Panc1 (cell line): ENCODE data around the gene FBXW12. TPM values are rescaled to one million over a fixed set of nuclear protein-coding genes. Genes with fewer than 3 reads are reported as not detected.

Experiments used
- ATAC-seq: fragments of 200-7000 bp; cut with Tn5 transposase; 2 replicates; pipeline ENCODE4 v1.9.1; 2020; ENCODE audit warnings: mild to moderate bottlenecking, moderate library complexity
- BruUV-seq: library from RNA; stranded (reverse); fragments of 400-500 nt; replicated peaks from 2 replicates; lab custom pipeline; 2021; lab: Mats Ljungman, UMichigan
- CTCF ChIA-PET: fragments of 300-600 bp; sonication (Branson Sonifier 250); formaldehyde crosslinking; loops from one replicate; lab custom pipeline; 2022; ENCODE audit warnings: antibody characterized with exemption; lab: Charles Lee
- POLR2A ChIA-PET: fragments of 300-600 bp; sonication (Branson Sonifier 250); formaldehyde crosslinking; loops from one replicate; lab custom pipeline; 2022; ENCODE audit warnings: antibody characterized with exemption; lab: Charles Lee
- DNase-seq: peaks from one replicate; pipeline ENCODE4 v3.0.0-alpha.2; 2010; ENCODE audit warnings: low read depth, low spot score
- H3K27ac ChIP-seq: 2 replicates; pipeline ENCODE4 v1.5.1; 2011; ENCODE audit warnings: mild to moderate bottlenecking, low read length, inconsistent platforms
- H3K27me3 ChIP-seq: fragments of 200-500 bp; sonication (Bioruptor generic); 2 replicates; pipeline ENCODE4 v1.6.0; 2014; ENCODE audit warnings: low read length, inconsistent platforms; ENCODE audit not compliant: control insufficient read depth, insufficient read depth
- H3K36me3 ChIP-seq: fragments of 200-500 bp; sonication (Bioruptor generic); 2 replicates; pipeline ENCODE4 v1.5.1; 2014; ENCODE audit warnings: inconsistent platforms, mild to moderate bottlenecking, low read length, moderate library complexity; ENCODE audit not compliant: control insufficient read depth, insufficient read depth
- H3K4me1 ChIP-seq: 2 replicates; pipeline ENCODE4 v1.5.1; 2011; ENCODE audit warnings: inconsistent platforms, mild to moderate bottlenecking, low read length, moderate library complexity; ENCODE audit not compliant: control insufficient read depth, insufficient read depth
- H3K4me3 ChIP-seq, 2 experiments: 2 replicates each; pipeline ENCODE4 v1.5.1; 2011 to 2012; ENCODE audit warnings: low read depth in 2 of 2, low read length in 2 of 2, mild to moderate bottlenecking in 2 of 2, inconsistent platforms in 1 of 2, moderate library complexity in 1 of 2
- H3K9me3 ChIP-seq: fragments of 200-500 bp; sonication (Bioruptor generic); 2 replicates; pipeline ENCODE4 v1.5.1; 2014; ENCODE audit warnings: low read depth, mild to moderate bottlenecking, inconsistent platforms, low read length, moderate library complexity; ENCODE audit not compliant: control insufficient read depth, insufficient read depth
- POLR2AphosphoS5 ChIP-seq: IDR thresholded peaks from 2 replicates; pipeline ENCODE4 v1.6.1; 2012; ENCODE audit warnings: mild to moderate bottlenecking, low read depth, low read length, moderate library complexity
- SIN3A ChIP-seq: IDR thresholded peaks from 2 replicates; pipeline ENCODE4 v1.6.1; 2012; ENCODE audit warnings: low read depth, mild to moderate bottlenecking, low read length, moderate library complexity, borderline replicate concordance; ENCODE audit not compliant: insufficient read depth
- TCF7L2 ChIP-seq: IDR thresholded peaks from 2 replicates; pipeline ENCODE4 v1.6.1; 2011; ENCODE audit warnings: mild to moderate bottlenecking, low read depth, low read length, inconsistent platforms
- in situ Hi-C: cut with HindIII; loops from 2 replicates; pipeline ENCODE4 v1.10.0; 2016; ENCODE audit warnings: low sequenced_read_pairs, low pct_unique_long_range_greater_than_20kb
- intact Hi-C: fragments of 100-400 bp; cut with micrococcal nuclease; formaldehyde crosslinking; loops from one replicate; pipeline ENCODE4 v1.10.0; 2022; ENCODE audit not compliant: unreplicated experiment
- total RNA-seq: library from RNA; stranded (reverse); gene quantifications from one replicate; pipeline ENCODE4 v1.2.1, GENCODE V29; 2021; ENCODE audit not compliant: unreplicated experiment
- TF ChIP-seq, protein P1 (sequence below), 2 experiments: IDR thresholded peaks; 2 replicates each; pipeline ENCODE4 v1.6.1; 2011 to 2012; ENCODE audit warnings: low read depth in 2 of 2, control low read depth in 1 of 2, low read length in 1 of 2, mild to moderate bottlenecking in 1 of 2, moderate library complexity in 1 of 2; ENCODE audit not compliant: insufficient read depth in 1 of 2
- TF ChIP-seq, protein P2 (sequence below): fragments of 450-650 bp; IDR thresholded peaks from 2 replicates; pipeline ENCODE4 v1.5.1; 2017; ENCODE audit warnings: mild to moderate bottlenecking

Gene FBXW12
- total RNA-seq, 1 experiment from 2014 or later: not detected

DNA sequence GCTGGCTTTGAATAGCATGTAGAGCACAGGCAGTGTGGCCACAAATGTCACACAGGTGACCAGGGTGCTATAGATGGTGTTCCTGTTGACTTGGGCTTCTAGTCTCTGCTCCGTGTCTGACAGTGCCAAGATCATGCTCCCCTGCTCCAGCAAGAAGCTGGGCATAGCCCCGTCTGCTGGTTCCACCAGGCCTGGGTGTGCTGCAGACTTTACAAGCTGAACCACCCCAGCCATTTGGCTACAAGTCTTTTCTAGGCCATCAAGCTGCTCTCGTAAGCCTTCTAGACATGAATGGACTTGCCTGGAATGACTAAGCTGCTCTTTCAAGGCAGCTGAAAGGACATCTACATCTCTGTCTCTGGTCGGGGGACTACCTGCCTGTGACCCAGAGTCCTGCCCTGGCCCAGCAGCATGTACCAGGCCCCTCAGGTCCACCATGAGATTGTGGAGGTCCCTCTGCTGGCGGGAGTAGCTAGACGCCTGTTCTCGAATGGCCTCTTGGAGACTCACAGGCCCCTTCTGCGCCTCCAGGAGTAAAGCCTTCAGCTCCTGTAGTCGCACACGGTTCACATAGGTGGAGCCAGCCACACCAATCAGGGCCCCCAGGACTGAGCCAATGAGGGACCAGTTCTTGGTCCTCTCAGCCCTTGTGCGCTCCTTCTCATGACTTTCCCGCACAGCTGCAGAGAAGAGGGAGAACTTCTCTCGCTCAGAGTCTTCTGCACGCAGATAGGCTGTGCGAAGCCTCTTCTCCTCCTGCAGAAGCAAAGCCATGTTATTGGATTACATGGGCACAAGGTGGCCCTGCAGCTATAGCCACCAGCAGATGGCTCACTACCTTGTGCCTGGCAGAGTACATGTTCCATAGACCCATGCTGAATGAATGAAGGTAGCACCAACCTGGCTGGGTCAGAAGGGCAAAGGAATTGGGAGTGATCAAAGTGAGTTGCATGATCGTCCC, 60.7 kb downstream of the FBXW12 start:
- intact Hi-C loops (loop anchor here (5.0 kb wide), 1 partner anchor 150 kb away; no protein-coding TSS in a partner anchor), in situ Hi-C loops (no loop called here)
- no peak for DNase-seq
- H3K9me3 ChIP-seq: no peaks in the 10 kb centered on the region
- CTCF ChIA-PET: interaction anchor here (0.5 to 1.1 kb wide), 5 partner anchors 24 to 117 kb away, joined by 3 to 8 read pairs (median 4); no protein-coding TSS in a partner anchor
- H3K36me3 ChIP-seq: no peaks in the 10 kb centered on the region
- no TSS peak for BruUV-seq
- H3K27me3 ChIP-seq: no peaks in the 10 kb centered on the region
- H3K27ac ChIP-seq: no peak overlapping the region
- TF ChIP-seq, protein P1, sequence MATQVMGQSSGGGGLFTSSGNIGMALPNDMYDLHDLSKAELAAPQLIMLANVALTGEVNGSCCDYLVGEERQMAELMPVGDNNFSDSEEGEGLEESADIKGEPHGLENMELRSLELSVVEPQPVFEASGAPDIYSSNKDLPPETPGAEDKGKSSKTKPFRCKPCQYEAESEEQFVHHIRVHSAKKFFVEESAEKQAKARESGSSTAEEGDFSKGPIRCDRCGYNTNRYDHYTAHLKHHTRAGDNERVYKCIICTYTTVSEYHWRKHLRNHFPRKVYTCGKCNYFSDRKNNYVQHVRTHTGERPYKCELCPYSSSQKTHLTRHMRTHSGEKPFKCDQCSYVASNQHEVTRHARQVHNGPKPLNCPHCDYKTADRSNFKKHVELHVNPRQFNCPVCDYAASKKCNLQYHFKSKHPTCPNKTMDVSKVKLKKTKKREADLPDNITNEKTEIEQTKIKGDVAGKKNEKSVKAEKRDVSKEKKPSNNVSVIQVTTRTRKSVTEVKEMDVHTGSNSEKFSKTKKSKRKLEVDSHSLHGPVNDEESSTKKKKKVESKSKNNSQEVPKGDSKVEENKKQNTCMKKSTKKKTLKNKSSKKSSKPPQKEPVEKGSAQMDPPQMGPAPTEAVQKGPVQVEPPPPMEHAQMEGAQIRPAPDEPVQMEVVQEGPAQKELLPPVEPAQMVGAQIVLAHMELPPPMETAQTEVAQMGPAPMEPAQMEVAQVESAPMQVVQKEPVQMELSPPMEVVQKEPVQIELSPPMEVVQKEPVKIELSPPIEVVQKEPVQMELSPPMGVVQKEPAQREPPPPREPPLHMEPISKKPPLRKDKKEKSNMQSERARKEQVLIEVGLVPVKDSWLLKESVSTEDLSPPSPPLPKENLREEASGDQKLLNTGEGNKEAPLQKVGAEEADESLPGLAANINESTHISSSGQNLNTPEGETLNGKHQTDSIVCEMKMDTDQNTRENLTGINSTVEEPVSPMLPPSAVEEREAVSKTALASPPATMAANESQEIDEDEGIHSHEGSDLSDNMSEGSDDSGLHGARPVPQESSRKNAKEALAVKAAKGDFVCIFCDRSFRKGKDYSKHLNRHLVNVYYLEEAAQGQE (IDR thresholded peaks at IDR 0.05; ENCODE audit: insufficient read depth in 1 of 2, low read depth in 2 of 2, low read length in 1 of 2): no peak
- TF ChIP-seq, protein P2, sequence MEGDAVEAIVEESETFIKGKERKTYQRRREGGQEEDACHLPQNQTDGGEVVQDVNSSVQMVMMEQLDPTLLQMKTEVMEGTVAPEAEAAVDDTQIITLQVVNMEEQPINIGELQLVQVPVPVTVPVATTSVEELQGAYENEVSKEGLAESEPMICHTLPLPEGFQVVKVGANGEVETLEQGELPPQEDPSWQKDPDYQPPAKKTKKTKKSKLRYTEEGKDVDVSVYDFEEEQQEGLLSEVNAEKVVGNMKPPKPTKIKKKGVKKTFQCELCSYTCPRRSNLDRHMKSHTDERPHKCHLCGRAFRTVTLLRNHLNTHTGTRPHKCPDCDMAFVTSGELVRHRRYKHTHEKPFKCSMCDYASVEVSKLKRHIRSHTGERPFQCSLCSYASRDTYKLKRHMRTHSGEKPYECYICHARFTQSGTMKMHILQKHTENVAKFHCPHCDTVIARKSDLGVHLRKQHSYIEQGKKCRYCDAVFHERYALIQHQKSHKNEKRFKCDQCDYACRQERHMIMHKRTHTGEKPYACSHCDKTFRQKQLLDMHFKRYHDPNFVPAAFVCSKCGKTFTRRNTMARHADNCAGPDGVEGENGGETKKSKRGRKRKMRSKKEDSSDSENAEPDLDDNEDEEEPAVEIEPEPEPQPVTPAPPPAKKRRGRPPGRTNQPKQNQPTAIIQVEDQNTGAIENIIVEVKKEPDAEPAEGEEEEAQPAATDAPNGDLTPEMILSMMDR: peak; percentile 62
- TF ChIP-seq SIN3A (no peak), POLR2AphosphoS5 (no peak), TCF7L2 (no peak)
- no peak overlapping the region for H3K4me3 ChIP-seq
- H3K4me1 ChIP-seq: peaks cover 4% of the 10 kb centered on the region; the same call in 1 of the 2 replicates
- POLR2A ChIA-PET: no interaction called here
- ATAC-seq: no peak

DNA sequence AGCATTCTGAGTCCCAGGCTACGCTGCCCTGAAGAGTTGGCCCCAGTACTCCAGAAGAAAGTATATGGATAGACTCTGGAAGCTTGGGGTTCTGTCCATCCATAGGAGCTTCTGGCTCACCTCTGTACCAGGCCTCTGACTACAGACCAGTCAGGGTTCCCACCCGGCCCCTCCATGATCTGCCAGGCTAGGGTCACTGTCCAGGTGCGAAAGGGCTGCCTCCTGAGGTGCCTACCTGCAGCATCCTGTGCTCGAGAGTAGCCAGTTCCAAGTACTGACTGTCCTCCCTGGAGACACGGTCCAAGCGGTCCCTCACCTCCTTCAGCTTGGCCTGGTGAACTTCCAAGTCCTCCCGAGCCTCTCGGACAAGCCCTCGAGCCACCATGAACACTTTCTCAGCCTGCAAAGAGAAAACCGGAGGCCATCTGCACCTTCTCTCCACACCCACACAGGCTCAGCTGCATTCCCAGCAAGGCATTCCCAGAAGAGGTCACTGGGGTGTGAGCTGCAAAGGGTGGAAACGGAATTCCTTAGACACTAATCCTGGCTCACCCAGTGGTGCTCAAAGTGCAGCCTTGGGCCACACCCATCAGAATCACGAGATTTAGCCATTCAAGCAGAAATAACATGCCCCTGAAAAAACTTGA, 61.6 kb downstream of the FBXW12 start:
- Histone ChIP-seq H3K4me3 (no peak overlapping the region), H3K9me3 (no peaks in the 10 kb centered on the region), H3K4me1 (no peaks in the 10 kb centered on the region; the same call in 1 of the 2 replicates), H3K27ac (no peak overlapping the region), H3K27me3 (no peaks in the 10 kb centered on the region), H3K36me3 (no peaks in the 10 kb centered on the region)
- POLR2A ChIA-PET: interaction anchor here (0.6 kb wide), 1 partner anchor 31 kb away, joined by 3 read pairs; no protein-coding TSS in a partner anchor
- in situ Hi-C loops (no loop called here), intact Hi-C loops (loop anchor here (5.0 kb wide), 1 partner anchor 151 kb away; no protein-coding TSS in a partner anchor)
- TF ChIP-seq TCF7L2: no peak
- TF ChIP-seq, protein P2: no peak
- TF ChIP-seq, protein P1 (IDR thresholded peaks at IDR 0.05; ENCODE audit: insufficient read depth in 1 of 2, low read depth in 2 of 2, low read length in 1 of 2): no peak
- DNase-seq (no peak), ATAC-seq (no peak)
- no TSS peak for BruUV-seq
- CTCF ChIA-PET: interaction anchor here (0.5 to 1.0 kb wide), 2 partner anchors 33 to 62 kb away, joined by 3 to 8 read pairs; no protein-coding TSS in a partner anchor
